Activated T-cell treated with anti-CD3 and anti-CD28 coated beads, Interleukin-2, amount 50 U/mL, for 48 hours (primary cell): ENCODE results near the gene FOXE3.
"Not testable (repeated sequence)": the region's sequence is repeated elsewhere in the genome, so short reads cannot be mapped to it uniquely, and the experiment has no call there.

Source experiments
- DNase-seq, 2 experiments: peaks; one replicate each; pipeline ENCODE4 v3.0.0-alpha.2; 2020

The FOXE3 gene

DNA sequence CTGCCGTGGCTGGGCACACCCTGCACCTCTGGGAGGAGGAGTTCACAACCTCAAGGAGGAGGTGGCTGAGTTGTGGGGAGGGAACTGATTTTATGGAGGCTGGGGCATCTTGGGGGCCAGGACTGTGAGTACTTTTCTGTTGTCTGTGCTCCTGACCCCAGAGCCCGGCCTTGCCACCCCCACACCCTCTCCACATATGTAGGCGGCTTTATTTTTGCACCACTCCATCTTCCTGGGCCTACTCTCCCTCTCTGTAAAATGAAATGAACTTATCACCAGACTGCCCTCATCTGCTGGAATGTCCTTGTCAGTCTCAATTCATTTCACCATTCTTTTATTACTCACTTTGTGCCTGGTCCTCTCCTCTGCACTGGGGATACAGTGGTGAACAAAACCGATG, 34.5 kb downstream of the FOXE3 start:
- DNase-seq, result no peak

DNA sequence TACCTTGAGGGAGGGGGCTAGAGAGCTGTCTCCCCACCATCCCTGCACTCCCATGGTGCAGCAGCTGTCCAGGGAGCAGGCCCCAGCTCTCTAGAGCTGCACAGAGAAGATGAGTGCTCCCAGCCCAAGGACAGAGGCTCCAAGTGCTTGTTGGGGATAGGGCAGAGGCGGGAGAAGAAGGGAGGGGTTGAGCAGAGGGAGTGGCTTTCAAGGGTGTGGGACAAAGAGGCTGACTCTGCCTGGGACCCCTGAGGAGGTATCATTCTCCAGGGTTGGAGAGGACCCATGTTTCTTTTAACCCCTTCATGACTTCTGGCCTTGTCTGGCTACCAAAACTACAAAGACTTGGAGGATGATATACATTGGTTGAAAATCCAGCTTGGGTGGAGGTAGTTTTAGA, 36.3 kb downstream of the FOXE3 start:
- DNase-seq, result no peak

DNA sequence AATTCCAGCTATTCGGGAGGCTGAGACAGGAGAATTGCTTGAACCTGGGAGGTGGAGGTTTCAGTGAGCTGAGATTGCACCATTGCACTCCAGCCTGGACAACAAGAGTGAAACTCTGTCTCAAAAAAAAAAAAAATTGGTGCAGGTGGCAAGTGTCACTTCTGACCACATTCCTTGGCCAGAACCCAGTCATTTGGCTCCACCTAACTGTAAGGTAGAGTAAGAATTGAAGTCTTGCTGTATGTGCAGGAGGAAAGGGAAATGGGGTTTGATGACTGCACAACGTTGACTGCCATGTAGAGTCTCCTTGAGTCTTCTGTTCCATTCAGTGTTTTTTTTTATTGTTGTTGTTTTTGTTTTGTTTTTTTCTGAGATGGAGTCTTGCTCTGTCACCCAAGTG, 37.8 kb downstream of the FOXE3 start:
- not testable (repeated sequence) for DNase-seq

DNA sequence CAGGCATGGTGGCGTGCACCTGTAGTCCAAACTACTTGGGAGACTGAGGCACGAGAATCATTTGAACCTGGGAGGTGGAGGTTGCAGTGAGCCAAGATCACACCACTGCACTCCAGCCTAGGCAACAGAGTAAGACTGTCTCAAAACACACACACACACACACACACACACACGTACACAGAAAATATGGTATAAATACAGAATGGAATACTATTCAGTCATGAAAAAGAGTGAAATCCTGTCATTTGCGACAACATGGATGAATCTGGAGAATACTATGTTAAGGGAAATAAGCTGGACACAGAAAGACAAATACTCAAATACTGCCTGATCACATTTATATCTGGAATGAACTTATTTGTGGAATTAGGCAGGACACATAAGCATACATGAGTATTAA, 40.2 kb downstream of the FOXE3 start:
- DNase-seq, result no peak

DNA sequence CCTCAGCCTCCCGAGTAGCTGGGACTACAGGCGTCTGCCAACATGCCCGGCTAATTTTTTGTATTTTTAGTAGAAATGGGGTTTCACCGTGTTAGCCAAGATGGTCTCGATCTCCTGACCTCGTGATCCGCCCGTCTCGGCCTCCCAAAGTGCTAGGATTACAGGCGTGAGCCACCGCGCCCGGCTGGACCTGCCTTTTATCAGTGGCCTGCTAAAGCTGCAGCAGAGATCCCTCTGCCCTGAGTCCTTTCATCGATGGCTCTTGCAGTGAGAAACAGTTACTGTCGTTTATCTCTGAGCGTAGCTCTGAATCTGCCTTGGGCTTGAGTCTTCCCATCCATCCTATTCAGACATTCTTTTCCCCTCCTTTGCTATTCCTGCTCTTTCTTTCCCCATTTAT, 41.5 kb downstream of the FOXE3 start:
- not testable (repeated sequence) for DNase-seq

DNA sequence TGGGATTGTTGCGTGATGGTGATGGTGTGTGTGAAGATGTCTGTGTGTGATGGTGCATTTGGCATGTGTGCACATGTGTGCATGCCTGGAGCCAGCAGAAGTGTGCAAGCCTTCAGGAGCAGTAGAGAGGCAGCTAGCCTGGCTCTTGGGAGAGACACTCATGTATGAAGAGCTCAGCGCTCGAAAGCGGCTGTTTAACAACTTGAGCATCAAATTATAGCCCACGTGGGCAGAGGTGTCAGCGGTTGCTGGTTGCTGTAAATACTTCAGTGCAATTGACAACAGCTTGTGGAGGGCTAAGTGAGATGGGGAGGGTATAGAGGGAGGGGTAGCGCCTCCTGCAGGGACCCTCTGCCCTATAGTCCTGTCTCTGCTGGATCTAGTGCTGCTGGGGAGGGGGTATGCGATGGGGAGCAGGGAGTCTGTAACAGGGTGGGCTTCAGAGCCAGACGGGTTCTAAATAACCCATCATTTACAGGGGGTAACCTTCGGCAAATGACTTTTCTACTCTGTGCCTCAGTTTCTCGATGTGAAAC, 43.2 kb downstream of the FOXE3 start:
- DNase-seq, result no peak

DNA sequence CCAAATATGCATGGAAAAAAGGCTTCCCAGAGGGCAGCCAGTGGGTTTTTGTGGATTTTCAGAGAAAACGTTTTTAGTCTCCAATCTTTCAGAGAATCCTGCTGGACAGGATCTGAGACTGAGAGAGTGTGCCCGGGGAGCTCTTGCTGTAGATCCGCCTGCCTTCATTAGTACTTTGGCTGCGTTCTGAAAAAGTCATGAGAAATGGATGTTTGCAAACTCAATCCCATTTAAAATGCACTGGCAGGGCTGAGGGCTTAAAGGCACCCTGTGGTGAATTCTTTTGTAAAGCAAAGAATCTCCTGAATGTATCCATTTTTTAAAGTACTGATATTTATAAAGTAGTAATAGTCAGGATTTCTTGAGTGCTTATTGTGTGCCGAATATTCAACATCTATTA, 44.0 kb downstream of the FOXE3 start:
- DNase-seq, result no peak

DNA sequence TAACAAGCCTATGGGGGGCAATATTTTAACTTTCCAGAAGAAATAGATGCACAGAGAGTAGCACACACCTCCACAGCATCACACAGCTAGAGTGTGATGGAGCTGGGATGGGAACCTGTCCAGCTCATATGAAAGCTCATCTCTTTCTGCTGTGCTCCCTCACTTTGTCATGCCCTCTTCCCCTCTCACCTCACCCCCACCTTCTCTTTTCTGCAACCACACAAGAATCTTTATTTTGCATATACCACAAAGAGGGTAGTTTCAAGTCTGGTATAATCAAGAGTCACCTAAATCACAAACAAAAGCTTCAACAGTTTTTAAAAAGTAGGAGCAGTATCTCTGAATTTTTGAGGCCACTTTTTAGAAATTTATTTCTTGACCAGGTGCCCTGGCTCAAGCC, 44.4 kb downstream of the FOXE3 start:
- no peak for DNase-seq

DNA sequence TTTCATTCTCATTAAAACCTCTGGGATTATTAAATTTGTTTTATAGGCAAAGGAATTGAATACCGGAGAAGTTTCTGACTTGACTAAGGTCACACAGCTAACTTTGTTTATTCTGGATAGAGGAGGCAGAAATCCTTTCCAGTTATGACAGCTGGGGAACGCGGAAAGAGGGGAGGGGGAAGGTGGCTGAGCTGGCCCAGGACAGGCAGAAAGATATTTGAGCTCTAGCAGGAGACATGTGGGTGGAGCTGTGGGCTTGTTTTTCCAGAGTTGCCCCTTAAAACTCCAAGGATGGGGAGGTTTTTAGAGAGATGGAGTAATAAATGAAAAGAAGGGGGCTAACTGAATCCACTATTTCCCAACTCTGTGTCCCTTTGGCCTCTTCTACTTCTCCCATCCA, 49.5 kb downstream of the FOXE3 start:
- DNase-seq, result no peak
